ENCODE data around the gene RBM45.

Gene RBM45

DNA sequence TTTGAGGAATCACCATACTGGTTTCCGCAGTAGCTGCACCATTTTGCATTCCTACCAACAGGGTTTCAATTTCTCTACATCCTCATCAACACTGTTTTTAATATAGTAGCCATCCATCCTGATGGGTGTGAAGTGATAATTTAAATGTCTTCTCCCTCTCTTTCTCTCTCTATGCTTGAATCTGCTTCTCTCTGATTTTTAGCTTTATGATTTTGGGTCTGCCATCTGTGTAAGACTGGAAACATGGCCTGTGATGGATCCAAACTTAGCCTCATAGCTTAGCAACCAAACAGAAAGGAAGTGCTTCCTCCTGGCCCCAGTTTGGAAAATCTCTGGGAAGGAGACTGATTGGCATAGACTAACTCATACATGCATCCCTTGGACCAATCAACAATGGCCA, 48.4 kb downstream of the RBM45 start:
- DNase-seq (ENCODE audit: low read depth) = no peak

- DNase-seq (ENCODE audit: low read depth) = no peak
Observed at GRCh38 chr2:178163395-178163794, 51.2 kb downstream of the RBM45 start.

DNA sequence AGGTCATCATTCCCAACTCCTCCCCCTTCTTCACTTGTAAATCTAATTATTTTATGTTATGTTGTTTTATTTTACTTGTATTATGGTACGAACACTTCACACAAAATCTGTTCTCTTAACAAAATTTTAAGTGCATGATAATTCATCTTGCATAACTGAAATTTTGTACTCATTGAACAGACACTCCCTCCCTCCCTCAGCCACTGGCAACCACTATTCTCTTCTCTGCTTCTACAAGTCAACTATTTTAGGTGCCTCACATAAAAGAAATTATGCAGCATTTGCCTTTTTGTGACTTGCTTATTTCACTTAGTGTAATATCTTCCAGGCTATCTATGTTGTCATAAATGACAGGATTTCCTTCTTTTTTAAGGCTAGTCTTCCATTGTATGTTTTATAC, 51.7 kb downstream of the RBM45 start:
- no peak for DNase-seq (ENCODE audit: low read depth)

- no peak for DNase-seq (ENCODE audit: low read depth)
Observed at GRCh38 chr2:178173657-178174056, 61.4 kb downstream of the RBM45 start.

GRCh38 chr2:178177066-178177679, 64.9 kb downstream of the RBM45 start:
- no peak for DNase-seq (ENCODE audit: low read depth)

All from stimulated activated CD4-positive, alpha-beta T cell treated with anti-CD3 and anti-CD28 coated beads, Interleukin-2, amount 100 ng/mL, for 4 hours (primary cell).